AML-193 (cell line): Measurements from ENCODE around the gene CEP126.

Source experiments
- DNase-seq, 2 experiments: peaks; one replicate each; lab custom pipeline; 2025; lab: John Stamatoyannopoulos, UW

CEP126 gene, protein sequence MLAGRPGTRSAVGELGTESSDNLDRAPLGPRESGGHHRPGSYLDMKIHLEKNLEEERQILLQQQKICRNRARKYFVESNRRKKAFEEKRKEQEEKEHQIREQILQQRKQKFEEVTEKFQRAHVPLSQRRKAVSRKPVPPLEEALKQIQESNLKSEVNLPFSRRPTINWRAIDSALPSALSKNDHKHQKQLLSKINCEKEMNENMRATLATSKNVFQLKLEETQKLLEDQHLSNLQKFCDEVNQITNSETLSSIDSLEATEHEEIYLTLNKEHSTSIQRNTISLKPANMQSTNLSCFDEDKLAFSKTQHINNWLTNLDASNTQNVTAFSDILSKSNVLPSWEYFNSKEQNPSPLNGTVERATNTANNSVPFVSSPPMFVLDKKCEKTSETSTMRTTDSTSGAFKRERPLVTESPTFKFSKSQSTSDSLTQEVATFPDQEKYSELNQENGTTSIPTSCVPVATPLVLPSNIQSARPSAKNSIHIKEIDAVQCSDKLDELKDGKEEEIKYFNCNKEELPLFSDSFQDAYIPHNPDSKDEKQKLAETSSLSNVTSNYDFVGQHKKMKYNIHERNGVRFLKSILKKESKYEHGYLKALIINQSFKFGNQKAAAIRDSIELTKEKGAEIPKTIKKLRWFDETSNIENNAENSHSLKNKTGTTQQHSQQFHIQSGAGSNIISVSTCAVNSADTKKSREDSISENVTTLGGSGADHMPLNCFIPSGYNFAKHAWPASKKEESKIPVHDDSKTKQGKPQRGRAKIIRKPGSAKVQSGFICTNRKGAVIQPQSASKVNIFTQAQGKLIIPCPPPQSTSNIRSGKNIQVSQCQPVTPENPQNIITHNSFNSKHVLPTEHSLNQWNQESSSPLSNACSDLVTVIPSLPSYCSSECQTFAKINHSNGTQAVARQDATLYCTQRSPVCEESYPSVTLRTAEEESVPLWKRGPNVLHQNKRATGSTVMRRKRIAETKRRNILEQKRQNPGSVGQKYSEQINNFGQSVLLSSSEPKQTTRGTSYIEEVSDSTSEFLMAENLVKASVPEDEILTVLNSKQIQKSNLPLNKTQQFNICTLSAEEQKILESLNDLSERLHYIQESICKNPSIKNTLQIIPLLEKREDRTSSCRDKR

GRCh38 chr11:101914738-101915426, at the start of gene CEP126:
TSS of gene CEP126 (plus strand) at chr11:101915010. CDS start at chr11:101915285, 275 bp downstream.
- DNase-seq, result peak; percentile 52 to 69

- DNase-seq, result no peak
Measured at GRCh38 chr11:101866619-101867491, 48.0 kb upstream of the CEP126 start.

DNA sequence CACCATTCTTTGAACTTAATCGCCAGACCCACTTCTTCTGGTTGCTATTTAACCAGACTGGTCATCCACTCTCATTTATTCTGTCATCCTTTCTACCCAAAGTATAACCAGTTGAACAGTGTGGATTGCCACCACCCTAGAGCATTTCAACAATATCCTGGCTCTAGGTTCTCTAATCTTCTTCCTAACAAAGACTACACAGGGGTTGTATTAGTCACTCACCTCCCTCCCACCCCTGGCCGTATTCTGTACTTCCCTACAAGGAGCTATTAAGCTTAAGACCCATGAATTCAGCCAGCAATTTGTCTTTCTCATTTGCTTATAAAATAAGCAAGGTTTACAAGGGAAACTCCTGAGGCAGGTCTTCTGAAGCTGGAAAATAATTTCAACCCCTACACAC, 46.9 kb upstream of the CEP126 start:
- no peak for DNase-seq

DNA sequence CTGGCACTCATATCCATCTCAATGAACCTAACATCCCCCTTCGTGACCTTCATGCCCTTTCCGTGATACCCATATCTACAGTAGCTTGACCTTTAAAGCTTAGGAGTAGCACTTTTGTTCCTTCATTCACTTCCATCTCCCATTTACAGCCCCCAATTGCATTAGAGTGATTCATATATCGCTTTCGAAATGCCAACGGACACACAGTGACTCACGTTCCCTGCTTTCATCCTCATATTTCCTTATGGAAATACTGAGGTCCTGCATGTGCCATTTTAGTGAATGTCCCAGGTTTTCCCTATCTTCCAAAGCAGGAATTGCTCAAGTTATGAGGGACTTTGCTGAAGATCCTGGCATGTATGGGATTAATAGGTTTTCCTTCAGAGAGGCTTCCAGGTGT, 44.3 kb upstream of the CEP126 start:
- no peak for DNase-seq

DNA sequence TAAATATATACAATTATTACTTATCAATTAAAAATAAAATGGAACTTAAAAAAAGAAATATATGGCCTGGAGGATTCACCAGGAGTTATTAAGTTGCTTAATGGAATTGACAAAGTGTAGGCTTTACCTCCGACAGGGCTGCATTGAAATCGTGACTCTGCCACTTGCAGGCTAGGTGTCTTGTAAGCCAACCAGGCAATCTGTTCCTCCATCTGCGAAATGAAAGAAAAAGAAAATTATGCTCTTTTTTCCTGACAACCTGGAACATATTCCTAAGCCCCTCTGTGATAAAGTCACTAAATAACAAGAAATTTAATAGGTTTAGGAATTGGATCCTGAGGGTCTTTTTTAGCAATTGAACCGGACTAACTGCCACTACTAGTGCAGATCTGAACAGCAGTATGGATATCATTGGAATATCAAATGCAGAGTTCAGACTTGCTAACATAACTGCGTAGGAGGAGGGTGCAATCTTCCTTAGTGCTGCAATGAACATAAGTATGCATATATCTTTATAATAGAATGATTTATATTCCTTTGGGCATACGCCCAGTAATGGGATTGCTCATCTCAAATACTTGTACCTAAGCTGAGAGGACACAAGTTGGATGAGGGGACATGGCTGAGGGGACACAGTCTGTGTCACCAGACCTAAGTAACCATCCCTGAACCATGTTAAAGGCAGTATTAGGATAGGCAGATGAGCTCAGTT, 42.5 kb upstream of the CEP126 start:
- no peak for DNase-seq

DNA sequence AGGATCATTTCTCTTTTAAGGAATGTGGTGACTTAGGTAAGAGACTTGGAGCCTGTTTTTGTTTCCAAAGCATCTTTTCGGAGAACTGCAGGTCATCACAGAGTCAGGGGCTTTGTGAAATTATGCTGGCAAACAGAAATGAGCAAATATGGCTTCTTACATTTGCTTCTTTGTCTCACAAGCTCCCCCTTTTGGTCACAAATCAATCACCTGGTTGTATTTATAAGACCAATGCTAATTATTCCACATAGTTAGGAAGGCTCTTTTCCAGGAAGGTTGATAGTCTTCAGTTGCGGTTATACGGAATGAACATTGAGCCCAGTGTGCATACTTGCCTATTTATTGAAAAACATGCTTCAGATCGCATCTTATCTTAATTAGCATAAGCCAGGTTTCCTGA, 34.6 kb upstream of the CEP126 start:
- peak in 1 of 2 experiments; percentile 15 for DNase-seq

DNA sequence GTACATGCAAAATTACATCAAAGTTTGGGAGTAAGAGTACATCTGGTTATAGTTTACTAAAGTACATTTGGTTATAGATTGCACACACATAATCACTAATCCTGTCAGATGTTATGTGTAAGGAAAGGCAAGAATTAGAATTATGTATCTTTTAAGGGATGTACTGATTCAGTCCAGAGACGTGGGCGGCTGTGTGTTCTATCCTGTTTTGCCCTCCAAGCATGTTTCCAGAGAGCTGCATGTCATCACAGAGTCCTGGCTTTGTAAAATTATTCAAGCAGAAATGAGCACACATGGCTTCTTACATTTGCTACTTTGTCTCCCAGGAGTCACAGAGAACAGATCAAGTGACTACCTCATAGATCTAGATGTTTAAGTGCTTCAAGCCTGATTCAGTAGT, 33.2 kb upstream of the CEP126 start:
- no peak for DNase-seq

DNA sequence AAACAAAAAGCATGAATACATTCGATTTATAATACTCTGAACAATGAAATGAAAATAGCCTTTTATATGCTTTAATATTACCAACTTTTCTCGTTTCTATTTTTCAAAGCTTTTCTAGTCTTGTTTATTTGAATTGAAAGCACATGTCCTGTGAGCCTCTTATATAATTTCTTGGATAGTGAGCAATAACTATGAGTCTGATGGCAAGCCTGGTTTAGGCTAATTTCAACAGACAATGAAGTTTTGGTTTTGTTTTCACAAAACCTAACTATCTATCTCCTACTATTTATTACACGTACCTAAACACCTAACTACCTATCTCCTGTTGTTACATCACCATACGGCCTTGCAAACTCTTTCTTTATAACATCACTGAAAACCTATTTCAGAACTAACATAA, 29.2 kb upstream of the CEP126 start:
- no peak for DNase-seq

- no peak for DNase-seq
Measured at GRCh38 chr11:101889767-101890166, 25.0 kb upstream of the CEP126 start.

DNA sequence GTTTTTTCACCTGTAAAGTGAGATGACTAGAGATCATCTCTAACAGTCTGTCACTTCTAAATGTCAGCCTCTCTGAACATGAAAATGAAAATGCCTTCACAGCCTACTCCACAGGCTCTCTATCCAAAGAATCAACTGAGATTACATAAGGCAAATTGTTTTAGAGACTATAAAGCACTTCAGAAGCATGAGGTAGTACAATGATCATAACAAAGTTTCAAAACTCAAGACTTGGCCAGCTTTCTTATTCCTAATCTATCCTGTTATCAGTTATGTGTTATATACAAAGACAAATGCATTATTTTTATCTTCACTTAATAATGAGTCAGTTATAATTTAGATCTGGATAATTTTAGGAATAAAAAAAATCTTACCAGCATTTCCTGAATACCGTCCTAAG, 20.3 kb upstream of the CEP126 start:
- no peak for DNase-seq

GRCh38 chr11:101907815-101908214, 7.0 kb upstream of the CEP126 start:
- no peak for DNase-seq

DNA sequence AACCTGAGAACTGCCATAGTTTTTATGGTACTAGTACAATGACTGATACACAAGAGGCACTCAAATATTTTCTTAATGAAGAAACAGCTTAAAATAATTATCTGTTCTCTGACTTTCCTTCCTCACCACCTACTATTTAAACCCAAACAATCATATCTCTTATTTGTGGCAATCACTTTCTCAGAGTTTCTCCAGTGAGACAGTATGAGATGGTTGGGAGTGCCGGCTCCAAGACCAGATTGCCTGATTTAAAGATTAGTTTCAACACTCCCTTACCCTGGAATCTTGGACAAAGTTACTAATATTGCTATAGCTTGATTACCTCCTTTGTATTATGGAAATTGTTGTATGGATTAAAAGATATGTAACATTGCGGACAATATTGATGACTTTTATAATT, 5.7 kb upstream of the CEP126 start:
- DNase-seq, result no peak

GRCh38 chr11:101912823-101913284, 2.0 kb upstream of the CEP126 start:
- DNase-seq, result no peak

DNA sequence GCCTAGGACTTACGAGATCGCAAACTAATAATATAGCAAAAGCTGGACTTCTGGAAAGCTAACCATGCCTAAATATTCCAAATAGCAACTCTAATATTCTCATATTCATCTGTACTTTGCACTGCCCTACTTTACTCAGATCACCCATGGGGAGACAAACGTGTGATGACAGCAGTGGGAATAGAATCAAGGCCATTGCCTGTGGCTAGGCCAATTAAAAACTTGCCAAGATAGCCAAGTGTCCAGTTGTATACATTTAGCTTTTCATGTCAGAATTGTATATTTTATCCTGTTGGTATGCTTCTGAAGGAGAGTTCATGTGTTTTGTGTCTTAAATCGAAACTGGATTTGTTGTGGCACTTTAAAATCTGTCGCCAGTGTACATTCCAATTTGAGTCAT, 1.2 kb upstream of the CEP126 start:
- DNase-seq, result no peak

GRCh38 chr11:101914341-101914737, 471 bp upstream of the CEP126 start:
- no peak for DNase-seq

DNA sequence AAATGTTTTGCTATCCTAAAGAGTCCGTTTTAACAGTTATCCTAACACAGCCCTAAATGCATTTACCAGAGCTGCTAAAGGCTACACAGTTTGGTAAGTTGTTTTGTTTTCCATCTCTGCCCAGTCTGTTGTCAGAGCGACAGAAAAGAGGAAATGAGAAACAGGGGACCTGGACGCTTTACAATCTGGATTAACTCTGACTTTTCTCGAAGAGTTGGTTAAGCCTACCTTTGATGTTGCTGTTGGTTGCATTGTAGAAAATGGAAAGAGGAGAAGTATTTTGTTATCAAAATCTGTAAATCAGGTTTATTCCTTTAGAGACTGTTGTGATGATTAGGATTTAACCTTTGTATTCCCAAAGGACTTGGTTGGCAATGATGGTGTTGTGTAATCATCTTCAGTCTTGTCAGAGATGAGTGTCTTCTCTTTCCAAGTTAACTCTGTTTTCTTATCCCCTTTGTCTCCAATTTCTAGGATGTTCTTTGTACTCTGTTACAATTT, 1.0 kb downstream of the CEP126 start:
- peak; percentile 32 to 46 for DNase-seq

GRCh38 chr11:101916422-101916821, 1.6 kb downstream of the CEP126 start, which contains the start of gene ANGPTL5:
TSS of gene ANGPTL5 (minus strand) at chr11:101916522. CDS start at chr11:101907909, 8,613 bp downstream.
- no peak for DNase-seq

GRCh38 chr11:101917226-101917625, 2.4 kb downstream of the CEP126 start:
- no peak for DNase-seq

DNA sequence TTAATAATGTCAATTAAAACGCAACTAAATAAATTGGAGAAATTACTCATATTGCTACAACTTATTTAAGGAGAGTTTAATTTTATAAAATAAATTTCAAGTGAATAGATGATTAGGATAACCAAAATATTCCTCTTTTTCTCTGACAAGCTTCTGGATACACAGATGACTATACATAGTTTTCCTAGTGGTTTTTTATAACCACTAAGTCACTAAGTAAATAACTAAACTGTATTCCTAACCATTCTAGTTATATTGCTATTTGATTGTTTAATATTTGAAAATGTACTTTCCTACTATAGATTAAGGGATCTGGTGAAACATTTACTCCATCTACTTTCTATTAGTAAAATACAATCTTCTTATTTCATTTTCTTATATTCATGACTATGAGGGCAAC, 6.2 kb downstream of the CEP126 start:
- no peak for DNase-seq

DNA sequence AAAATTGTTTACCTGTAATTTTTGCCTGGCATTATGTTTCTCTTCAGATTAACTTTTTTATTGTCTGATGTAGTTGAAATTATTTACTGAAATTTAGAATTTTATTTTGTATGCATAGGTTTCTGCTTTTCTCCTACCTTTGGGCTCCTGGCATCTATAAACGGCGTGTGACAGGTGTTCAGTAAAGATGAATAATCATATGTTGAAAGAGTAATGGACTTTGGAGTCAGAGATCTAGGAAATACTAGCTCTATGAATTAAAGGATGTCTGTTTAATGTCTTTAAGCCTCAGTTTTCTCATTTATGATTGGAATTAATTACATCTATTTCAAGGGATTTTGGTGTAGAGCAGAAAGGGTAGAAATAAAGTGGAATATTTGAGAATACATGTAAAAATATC, 8.7 kb downstream of the CEP126 start:
- no peak for DNase-seq
